Spleen (tissue), 7 donors: ENCODE results near the gene SLC38A8.

ENCODE experiments used
- POLR2A ChIP-seq, 3 donors: fragments of 450-650 bp; IDR thresholded peaks; one replicate each; pipeline ENCODE4 v1.5.1; 2017; ENCODE audit warnings: antibody characterized with exemption in 3 of 3, mild to moderate bottlenecking in 1 of 3
- TF ChIP-seq, protein P1 (sequence below), 11 experiments: fragments of 200-600 bp in 7 of 11; fragments of 450-650 bp in 4 of 11; sonication (generic) in 4 of 11; IDR thresholded peaks in 8 of 11; conservative IDR thresholded peaks in 3 of 11; 1 replicate in 7 of 11; 2 replicates in 4 of 11; pipeline versions ENCODE4 v1.4.0 to v1.8.0; 2016 to 2021; ENCODE audit warnings: antibody characterized with exemption in 11 of 11, inconsistent platforms in 4 of 11, mild to moderate bottlenecking in 1 of 11
- donor health status: DM: no; HTN: no; CAD: no; lungs with moderate emphysema.
- donor health status: DM: no; HTN: no; CAD: no.
- donor health status: DM: no; HTN: no; CAD: no.

DNA sequence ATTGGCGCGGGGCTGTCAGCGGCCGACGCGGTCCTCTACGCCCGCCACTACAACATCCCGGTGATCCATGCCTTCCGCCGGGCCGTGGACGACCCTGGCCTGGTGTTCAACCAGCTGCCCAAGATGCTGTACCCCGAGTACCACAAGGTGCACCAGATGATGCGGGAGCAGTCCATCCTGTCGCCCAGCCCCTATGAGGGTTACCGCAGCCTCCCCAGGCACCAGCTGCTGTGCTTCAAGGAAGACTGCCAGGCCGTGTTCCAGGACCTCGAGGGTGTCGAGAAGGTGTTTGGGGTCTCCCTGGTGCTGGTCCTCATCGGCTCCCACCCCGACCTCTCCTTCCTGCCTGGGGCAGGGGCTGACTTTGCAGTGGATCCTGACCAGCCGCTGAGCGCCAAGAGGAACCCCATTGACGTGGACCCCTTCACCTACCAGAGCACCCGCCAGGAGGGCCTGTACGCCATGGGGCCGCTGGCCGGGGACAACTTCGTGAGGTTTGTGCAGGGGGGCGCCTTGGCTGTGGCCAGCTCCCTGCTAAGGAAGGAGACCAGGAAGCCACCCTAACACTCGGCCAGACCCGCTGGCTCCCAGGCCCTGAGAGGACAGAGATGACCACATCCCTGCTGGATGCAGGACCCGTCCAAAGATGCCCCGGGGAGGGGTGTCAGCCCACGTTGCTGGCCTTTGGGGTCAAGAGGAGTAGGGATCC, 77.0 kb downstream of the SLC38A8 start:
- TF ChIP-seq, protein P1, sequence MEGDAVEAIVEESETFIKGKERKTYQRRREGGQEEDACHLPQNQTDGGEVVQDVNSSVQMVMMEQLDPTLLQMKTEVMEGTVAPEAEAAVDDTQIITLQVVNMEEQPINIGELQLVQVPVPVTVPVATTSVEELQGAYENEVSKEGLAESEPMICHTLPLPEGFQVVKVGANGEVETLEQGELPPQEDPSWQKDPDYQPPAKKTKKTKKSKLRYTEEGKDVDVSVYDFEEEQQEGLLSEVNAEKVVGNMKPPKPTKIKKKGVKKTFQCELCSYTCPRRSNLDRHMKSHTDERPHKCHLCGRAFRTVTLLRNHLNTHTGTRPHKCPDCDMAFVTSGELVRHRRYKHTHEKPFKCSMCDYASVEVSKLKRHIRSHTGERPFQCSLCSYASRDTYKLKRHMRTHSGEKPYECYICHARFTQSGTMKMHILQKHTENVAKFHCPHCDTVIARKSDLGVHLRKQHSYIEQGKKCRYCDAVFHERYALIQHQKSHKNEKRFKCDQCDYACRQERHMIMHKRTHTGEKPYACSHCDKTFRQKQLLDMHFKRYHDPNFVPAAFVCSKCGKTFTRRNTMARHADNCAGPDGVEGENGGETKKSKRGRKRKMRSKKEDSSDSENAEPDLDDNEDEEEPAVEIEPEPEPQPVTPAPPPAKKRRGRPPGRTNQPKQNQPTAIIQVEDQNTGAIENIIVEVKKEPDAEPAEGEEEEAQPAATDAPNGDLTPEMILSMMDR (IDR thresholded peaks at IDR 0.05 in 8 of 11, conservative IDR thresholded peaks at IDR 0.05 in 3 of 11): no peak
- TF ChIP-seq POLR2A (IDR thresholded peaks at IDR 0.05): no peak
